Stimulated activated CD8-positive, alpha-beta memory T cell treated with anti-CD3 and anti-CD28 coated beads, Interleukin-7, amount 100 ng/mL, for 24 hours (primary cell): ENCODE data around the gene SEMA6B.
"Not testable (repeated sequence)": the region's sequence is repeated elsewhere in the genome, so short reads cannot be mapped to it uniquely, and the experiment has no call there.

Experiments used
- DNase-seq: peaks from one replicate; pipeline ENCODE4 v3.0.0-alpha.2; 2020; ENCODE audit warnings: low read depth

The SEMA6B gene

GRCh38 chr19:4559569-4559968 lies at the start of gene SEMA6B:
TSS of gene SEMA6B (minus strand) at chr19:4559684. CDS start at chr19:4558457, 1,227 bp downstream.
- DNase-seq: no peak

DNA sequence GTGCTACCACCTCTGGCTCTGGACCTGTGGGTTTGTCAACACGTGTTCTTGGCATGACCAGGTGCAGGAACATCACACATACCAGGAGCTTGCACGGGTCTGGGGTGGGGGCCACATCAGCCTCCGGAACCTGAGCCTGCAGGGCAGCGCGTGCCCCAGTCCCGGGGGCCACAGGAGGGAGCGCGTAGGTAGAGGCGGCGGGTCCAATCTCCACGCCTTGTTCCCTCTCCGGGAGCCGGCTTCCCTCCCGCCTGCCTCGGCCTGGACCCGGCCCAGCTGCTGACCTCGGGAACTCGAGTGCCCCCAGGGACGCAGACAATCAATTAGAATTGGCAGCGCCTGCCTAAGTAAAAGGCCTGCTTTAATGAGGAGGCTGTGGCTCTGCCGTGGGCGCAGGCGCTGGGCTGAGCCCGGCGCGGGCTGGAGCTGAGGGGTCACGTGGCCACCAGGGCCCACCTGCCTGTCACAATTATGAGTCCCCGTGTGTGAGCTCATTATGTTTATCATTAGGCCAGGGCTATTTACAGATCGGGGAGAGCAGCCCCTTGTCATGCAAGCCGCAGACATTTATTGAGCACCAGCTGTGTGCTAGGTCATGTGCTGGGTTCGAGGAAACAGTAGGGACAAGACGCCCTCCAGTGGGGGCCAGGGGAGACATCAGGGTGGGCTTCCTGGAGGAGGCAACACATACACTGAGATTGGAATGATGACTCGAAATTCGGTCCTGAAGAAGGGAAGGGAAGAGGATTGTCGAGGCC lies 47.6 kb upstream of the SEMA6B start:
- no peak for DNase-seq

GRCh38 chr19:4606181-4606580 lies 46.7 kb upstream of the SEMA6B start:
- DNase-seq: no peak

- DNase-seq: no peak
Observed at GRCh38 chr19:4604912-4605311, 45.4 kb upstream of the SEMA6B start.

- DNase-seq: no peak
Observed at GRCh38 chr19:4602915-4603314, 43.4 kb upstream of the SEMA6B start.

DNA sequence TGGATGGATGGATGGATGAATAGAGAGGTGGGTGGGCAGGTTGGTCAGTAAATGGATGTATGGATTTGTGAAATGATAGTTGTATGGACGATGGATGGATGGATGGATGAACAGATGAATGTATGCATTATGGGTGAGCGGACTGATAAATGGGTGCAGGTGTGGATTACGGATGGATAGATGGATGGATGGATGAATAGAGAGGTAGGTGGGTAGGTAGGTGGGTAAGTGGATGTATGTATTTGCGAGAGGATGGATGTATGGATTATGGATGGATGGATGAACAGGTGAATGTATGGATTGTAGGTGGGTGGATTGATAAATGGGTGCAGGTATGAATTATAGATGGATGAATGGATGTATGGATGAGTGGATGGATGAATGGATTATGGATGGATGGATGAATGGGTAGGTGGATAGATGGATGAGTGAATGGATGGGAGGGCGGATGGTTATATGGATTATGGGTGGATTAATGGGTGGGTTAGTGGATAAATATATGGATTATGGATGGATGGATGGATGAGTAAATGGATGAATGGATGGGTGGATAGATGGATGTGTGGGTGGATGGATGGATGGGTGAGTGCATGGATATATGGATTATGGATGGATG lies 42.8 kb upstream of the SEMA6B start:
- no peak for DNase-seq

GRCh38 chr19:4600893-4601292 lies 41.4 kb upstream of the SEMA6B start:
- DNase-seq: no peak

- no peak for DNase-seq
Observed at GRCh38 chr19:4600082-4600481, 40.6 kb upstream of the SEMA6B start.

DNA sequence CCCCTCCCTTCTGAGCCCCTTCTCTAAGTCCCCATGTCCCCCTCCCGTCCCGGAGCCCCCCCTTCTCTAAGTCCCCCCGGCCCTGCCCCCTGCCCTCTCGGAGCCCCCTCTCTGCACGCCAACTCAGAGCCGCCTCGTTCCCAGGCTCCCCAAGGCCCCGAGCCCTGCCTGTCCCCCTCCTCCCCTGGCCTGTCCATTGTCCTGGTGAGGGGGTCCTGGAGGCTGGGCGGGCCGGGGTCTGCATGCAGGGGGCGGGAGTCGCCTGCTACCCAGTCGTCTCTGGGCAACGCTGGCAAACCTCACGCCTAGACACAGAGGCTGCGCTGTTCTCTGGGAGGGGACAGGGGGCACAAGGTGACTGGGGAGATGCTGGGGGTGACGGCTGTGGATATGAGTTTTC lies 39.2 kb upstream of the SEMA6B start:
- DNase-seq: no peak

GRCh38 chr19:4597975-4598671 lies 38.6 kb upstream of the SEMA6B start:
- DNase-seq: no peak

GRCh38 chr19:4597278-4597974 lies 37.9 kb upstream of the SEMA6B start:
- DNase-seq: no peak

GRCh38 chr19:4596033-4596904 lies 36.8 kb upstream of the SEMA6B start:
- no peak for DNase-seq

DNA sequence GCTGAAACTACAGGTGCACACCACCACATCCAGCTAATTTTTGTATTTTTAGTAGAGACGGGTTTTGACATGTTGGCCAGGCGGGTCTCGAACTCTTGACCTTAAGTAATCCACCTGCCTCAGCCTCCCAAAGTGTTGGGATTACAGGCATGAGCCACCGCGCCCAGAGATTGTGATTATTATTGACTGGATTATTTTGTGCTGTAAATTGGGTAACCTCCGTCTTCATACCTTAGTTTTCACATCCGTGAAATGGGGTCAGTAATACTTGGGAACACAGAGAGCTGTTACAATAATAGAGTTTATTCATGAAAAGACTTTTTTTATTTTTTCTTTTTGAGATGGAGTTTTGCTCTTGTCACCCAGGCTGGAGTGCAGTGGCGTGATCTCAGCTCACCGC lies 35.7 kb upstream of the SEMA6B start:
- DNase-seq: not testable (repeated sequence)

GRCh38 chr19:4594201-4594600 lies 34.7 kb upstream of the SEMA6B start:
- no peak for DNase-seq

DNA sequence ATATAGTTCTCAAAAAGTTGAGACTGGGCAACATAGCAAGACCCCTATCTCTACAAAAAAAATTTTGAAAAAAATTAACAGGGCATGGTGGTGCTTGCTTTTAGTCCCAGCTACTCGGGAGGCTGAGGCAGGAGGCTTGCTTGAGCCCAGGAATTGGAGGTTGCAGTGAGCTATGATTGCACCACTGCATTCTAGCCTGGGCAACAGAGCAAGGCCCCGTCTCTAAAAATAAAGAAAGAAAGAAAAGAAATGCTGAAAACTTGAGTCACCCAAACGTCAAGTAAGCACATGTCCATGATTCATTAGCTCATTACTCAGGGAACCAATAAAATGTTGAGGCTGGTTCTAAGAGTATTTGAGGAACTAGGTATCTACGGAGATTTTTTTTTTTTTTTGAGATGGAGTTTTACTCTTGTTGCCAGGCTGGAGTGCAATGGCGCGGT lies 33.9 kb upstream of the SEMA6B start:
- DNase-seq: no peak

DNA sequence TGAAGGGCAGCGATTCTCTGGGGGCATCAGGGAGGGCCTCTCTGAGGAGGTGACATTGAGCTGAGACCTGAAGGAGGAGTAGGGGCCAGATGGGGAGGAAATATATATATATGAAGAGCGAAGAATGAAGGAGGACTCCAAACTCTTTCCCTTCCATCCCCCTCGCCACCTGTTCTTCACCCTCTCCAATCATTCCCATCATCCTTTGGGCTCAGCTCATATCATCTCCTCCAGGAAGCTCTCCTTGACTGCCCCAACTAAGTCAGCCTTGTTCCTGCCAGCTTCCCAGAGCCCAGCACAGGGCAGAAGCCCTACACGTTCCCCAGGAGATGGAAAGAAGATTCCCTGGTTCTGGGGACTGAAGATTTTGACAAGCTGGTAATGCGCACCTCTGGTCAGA lies 33.0 kb upstream of the SEMA6B start:
- no peak for DNase-seq

- no peak for DNase-seq
Observed at GRCh38 chr19:4591320-4591719, 31.8 kb upstream of the SEMA6B start.

DNA sequence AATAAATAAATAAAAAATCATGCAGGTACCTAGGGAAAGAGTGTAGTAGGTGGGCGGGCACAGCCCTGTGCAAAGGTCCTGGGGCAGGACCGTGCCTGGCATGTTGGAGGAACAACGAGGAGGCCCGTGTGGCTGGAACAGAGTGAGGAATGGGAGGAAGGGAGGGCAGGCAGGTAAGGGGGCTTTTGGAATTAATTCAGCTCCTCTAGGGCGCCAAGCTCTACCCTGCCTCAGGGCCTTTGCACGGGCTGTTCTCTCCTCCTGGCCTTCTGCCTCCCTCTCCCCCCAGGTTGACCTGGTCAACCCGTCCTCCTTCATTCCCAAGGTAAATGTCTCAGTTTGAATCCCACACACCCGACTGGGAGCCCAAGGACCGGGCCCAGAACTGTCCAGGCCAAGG lies 31.1 kb upstream of the SEMA6B start:
- no peak for DNase-seq

- DNase-seq: no peak
Observed at GRCh38 chr19:4589579-4590410, 30.3 kb upstream of the SEMA6B start.

DNA sequence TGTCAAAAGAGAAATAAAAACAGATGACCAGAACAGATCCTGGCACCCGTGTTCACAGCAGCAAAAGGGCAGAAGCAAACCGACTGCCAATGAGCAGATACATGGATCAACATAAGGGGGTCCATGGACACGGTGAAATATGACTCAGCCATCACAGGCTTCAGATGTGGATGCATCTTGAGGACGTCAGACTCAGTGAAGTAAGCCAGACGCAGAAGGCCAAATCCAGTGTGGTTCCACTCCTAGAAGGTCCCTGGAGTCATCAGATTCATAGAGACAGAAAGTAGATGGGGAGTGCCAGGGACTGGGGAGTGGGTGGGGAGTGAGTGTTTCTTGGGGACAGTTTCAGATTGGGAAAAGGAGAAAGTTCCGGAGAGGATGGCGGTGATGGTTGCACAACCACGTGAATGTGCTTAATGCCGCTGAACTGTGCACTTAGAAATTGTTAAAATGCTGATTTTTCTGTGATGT lies 28.8 kb upstream of the SEMA6B start:
- no peak for DNase-seq

- no peak for DNase-seq
Observed at GRCh38 chr19:4587527-4587926, 28.0 kb upstream of the SEMA6B start.
